Muscle of leg (tissue), 11 donors: Measurements from ENCODE around the gene OSTF1. TPM values are rescaled to one million over a fixed set of nuclear protein-coding genes. Genes with fewer than 3 reads are reported as not detected.
A peak's percentile ranks its signal among the peaks of the same experiment; 100 is the strongest.

Experiments
- DNase-seq: peaks from one replicate; pipeline ENCODE4 v3.0.0; 2013
- H3K27ac ChIP-seq: one replicate; pipeline ENCODE4 v1.5.1; 2013; ENCODE audit warnings: mild to moderate bottlenecking, low read length, control low read depth
- H3K27me3 ChIP-seq: one replicate; pipeline ENCODE4 v1.6.1; 2013; ENCODE audit warnings: low read length; ENCODE audit not compliant: control insufficient read depth, insufficient read depth
- H3K36me3 ChIP-seq: one replicate; pipeline ENCODE4 v1.6.1; 2013; ENCODE audit warnings: low read length; ENCODE audit not compliant: control insufficient read depth, insufficient read depth
- H3K4me1 ChIP-seq: one replicate; pipeline ENCODE4 v1.6.1; 2013; ENCODE audit warnings: low read length; ENCODE audit not compliant: control insufficient read depth, insufficient read depth
- H3K4me3 ChIP-seq: one replicate; pipeline ENCODE4 v1.5.1; 2013; ENCODE audit warnings: low read length, control low read depth
- H3K9me3 ChIP-seq: replicated peaks from 2 replicates; pipeline ENCODE4 v1.6.1; 2013; ENCODE audit warnings: low read depth, low read length; ENCODE audit not compliant: control insufficient read depth
- WGBS: methylation state at CpG from one replicate; pipeline ENCODE4 v1.1.5; 2013; ENCODE audit warnings: missing lambda C conversion rate; ENCODE audit not compliant: insufficient coverage; 5-methylcytosine and 5-hydroxymethylcytosine counted together
- polyA plus RNA-seq, 8 donors: library from polyadenylated mRNA; unstranded; fragments of 120-200 nt; gene quantifications; one replicate each; pipeline versions ENCODE4 v1.2.1 to v1.2.3, GENCODE V29; 2013; ENCODE audit warnings: inconsistent platforms in 1 of 8, low replicate concordance in 1 of 8; ENCODE audit not compliant: insufficient read length in 8 of 8, insufficient read depth in 1 of 8
- total RNA-seq: library from RNA; stranded (reverse); fragments of 120-200 nt; gene quantifications from one replicate; pipeline ENCODE4 v1.2.4, GENCODE V29; 2013

OSTF1 gene
- total and polyA plus RNA-seq, 9 donors: 14.6 to 22.6 (median 16.7) TPM

DNA sequence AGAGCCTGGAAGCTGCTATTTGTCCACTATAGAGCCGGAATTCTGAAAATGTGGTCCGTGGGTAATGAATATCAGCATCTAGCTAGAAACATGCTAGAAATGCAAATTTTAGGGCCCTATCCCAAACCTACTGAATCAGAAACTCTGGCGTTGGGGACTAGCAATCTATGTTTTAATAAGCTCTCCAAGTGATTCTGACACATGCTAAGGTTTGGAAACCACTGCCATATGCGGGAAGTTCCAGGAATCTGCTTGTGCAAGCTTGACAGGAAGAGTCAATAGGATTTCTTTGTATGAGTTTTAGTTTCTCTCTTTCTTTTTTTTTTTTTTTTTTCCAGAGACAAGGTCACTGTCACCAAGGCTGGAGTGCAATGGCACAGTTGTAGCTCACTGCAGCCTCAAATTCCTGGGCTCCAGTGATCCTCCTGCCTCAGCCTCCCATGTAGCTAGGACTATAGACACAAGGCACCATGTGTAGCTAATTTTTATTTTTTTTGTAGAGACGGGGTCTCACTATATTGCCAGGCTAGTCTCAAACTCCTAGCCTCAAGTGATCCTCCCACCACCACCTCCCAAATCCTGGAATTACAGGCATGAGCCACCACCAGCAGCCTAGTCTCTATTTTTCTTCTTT lies 33.8 kb upstream of the OSTF1 start:
- Histone ChIP-seq H3K9me3 (peaks cover 2% of the 10 kb centered on the region), H3K4me3 (no peak overlapping the region), H3K27me3 (no peaks in the 10 kb centered on the region), H3K4me1 (no peaks in the 10 kb centered on the region), H3K27ac (no peak overlapping the region), H3K36me3 (no peaks in the 10 kb centered on the region)
- no peak for DNase-seq
- WGBS: 67% methylated on average over 3 of the region's 5 CpGs

DNA sequence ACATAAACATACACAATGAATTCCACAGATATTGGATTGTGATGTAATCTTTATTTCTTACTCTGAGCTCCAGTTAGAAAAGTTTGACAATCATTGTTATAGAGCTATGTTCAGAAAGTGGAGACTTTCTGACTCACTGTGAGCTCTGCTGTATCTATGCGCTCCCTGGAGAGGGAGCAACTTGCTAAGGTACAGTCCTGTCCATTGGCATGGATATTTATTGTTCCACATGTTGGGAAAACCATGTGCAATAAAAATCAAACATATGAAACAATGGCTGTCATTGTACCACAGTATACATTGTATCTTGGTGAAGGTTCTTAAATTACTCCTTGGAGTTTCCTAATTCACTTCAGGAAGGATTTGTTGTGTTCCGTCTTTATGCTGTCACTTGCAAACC lies 27.1 kb upstream of the OSTF1 start:
- peaks cover 2% of the 10 kb centered on the region for H3K9me3 ChIP-seq
- no peaks in the 10 kb centered on the region for H3K36me3 ChIP-seq
- H3K27ac ChIP-seq: no peak overlapping the region
- H3K27me3 ChIP-seq: no peaks in the 10 kb centered on the region
- H3K4me3 ChIP-seq: no peak overlapping the region
- WGBS: no CpG with 5 or more reads among the region's 2 CpGs
- DNase-seq: no peak
- H3K4me1 ChIP-seq: peaks cover 4% of the 10 kb centered on the region

DNA sequence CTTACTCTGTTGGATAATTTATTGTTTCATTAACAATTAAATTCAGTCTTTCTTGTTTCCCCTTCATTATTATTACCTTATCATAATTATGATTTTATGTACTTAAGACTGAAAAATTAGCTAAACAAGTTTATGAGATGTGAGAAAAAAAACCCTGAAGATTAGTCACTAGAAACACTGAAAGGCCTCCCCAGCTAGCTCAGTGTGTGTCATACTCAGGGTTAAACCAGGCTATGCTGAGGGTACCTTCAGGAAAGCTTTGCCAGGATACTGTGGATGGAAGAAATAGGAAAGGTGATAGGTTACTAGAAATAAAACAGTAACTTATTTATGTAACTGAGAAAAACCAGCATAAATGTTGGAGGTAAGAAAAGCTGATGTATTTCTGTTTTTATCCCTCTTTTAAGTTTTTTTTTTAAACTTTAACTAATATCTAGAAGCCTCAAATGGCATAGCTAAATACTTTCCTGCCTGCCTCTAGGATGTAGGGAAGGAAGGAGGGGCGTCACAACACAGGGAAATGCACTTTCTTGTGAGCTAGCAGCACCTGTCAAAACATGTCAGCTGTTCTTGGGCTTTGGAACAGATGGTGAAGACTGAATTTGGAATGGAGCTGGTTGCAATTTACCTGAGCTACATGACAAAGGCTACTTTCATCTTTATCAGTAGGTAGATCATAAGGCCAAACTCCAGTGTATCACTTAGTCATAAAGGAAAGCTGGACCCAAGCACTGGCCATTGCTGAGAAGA lies 24.6 kb upstream of the OSTF1 start:
- H3K27me3 ChIP-seq: no peaks in the 10 kb centered on the region
- no peak overlapping the region for H3K27ac ChIP-seq
- no peak overlapping the region for H3K4me3 ChIP-seq
- DNase-seq: peak; percentile 27
- H3K4me1 ChIP-seq: peaks cover 4% of the 10 kb centered on the region
- H3K9me3 ChIP-seq: no peaks in the 10 kb centered on the region
- no CpG with 5 or more reads among the region's 1 CpG for WGBS
- peaks cover 2% of the 10 kb centered on the region for H3K36me3 ChIP-seq

DNA sequence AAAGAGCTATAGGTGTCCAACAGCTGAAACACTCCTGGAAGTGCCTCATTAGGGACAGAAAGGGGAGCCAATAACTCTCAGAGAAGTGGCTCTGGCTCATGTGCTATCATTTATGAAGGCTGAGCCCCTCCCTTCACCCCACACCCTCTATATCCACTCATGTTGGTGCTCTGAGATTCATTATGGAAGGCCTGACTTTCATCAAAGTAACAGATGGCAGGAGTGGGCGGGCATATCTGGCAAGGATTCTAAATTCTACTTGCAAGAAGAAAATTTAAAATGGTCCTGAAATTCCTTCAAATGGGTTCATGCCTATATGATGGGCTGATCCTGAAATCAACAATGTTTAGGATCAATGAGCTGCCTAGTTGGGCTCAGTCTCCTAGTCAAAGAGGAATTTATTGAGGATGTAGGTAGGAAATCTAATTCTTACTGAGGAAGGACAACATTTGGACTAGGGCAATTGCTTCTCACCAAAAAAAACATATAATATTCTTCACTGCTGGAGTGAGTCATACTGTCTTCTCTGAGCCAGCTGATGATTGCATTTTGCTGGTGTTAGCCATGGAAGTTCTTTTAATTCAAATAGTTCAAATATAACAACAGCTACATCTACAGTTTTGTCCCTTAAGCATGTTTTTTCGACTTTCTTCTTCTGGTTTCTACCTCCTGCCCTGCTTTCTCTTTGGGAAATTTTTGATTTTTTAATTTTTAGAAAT lies 23.8 kb upstream of the OSTF1 start:
- Histone ChIP-seq H3K4me1 (peaks cover 4% of the 10 kb centered on the region), H3K4me3 (no peak overlapping the region), H3K36me3 (peaks cover 2% of the 10 kb centered on the region), H3K27ac (no peak overlapping the region), H3K9me3 (no peaks in the 10 kb centered on the region), H3K27me3 (no peaks in the 10 kb centered on the region)
- no CpG with 5 or more reads among the region's 2 CpGs for WGBS
- peak; percentile 26 for DNase-seq

DNA sequence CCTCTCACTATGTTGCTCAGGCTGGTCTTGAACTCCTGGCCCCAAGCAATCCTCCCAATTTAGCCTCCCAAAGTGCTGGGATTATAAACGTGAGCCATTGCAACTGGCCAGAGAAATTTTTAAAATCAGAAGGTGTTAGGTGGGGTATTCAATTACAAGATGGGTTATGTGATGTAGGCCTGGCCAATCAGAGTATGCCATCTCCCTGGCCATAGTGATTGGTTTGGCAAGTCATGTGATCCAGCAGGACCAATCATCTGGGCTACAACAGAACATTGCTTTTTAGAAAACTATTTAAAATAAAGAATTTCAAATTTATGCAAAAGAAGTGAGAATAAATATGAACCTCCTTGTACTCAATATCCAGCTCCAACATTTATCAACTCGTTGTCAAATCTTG lies 22.8 kb upstream of the OSTF1 start:
- H3K9me3 ChIP-seq: no peaks in the 10 kb centered on the region
- DNase-seq: no peak
- H3K4me3 ChIP-seq: no peak overlapping the region
- H3K4me1 ChIP-seq: peaks cover 4% of the 10 kb centered on the region
- H3K36me3 ChIP-seq: peaks cover 2% of the 10 kb centered on the region
- no peak overlapping the region for H3K27ac ChIP-seq
- WGBS: no CpG with 5 or more reads among the region's 2 CpGs
- H3K27me3 ChIP-seq: no peaks in the 10 kb centered on the region

DNA sequence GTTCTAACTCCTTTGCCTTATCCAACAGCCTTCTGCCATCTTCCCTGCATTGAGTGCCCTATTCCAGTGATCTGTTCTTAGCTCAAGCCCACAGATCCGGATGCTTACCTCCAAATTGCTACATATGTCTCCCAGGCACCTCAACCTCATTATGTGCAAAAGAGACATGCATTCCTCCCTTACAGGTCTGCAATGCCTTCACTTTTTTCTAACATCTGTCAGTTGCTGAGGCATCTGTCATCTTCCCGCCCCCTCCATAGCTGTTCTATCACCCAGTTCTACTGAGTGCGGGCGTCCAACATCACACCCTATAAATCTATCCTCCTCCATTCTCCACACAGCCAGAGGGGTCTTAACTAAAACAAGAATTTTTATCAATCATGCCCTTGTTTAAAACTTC lies 20.4 kb upstream of the OSTF1 start:
- WGBS: 61% methylated on average over 4 of the region's 4 CpGs
- Histone ChIP-seq H3K9me3 (no peaks in the 10 kb centered on the region), H3K27ac (no peak overlapping the region), H3K4me1 (peaks cover 4% of the 10 kb centered on the region), H3K4me3 (no peak overlapping the region), H3K27me3 (no peaks in the 10 kb centered on the region), H3K36me3 (peaks cover 2% of the 10 kb centered on the region)
- DNase-seq: no peak

DNA sequence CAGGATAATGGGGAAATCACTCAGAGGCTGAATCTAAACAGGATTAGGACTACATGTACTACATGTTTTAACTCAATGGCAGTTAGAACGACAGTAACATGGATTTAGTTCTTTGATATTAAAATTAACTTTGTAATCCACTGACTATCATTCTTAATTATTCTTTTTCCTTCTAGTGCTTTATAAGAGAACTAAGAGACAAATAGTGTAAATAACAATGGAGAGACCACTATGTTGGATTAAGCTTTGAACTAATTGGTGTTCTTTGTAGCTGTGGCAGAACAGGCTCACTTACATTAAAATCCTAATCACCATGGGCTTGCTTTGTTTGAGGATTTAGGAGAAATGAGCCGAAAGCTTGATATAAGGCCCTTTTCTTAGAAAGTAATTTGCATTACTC lies 19.1 kb upstream of the OSTF1 start:
- Histone ChIP-seq H3K36me3 (peaks cover 2% of the 10 kb centered on the region), H3K4me3 (no peak overlapping the region), H3K27me3 (no peaks in the 10 kb centered on the region), H3K27ac (no peak overlapping the region), H3K4me1 (peaks cover 3% of the 10 kb centered on the region), H3K9me3 (no peaks in the 10 kb centered on the region)
- WGBS: no CpG with 5 or more reads among the region's 2 CpGs
- no peak for DNase-seq

DNA sequence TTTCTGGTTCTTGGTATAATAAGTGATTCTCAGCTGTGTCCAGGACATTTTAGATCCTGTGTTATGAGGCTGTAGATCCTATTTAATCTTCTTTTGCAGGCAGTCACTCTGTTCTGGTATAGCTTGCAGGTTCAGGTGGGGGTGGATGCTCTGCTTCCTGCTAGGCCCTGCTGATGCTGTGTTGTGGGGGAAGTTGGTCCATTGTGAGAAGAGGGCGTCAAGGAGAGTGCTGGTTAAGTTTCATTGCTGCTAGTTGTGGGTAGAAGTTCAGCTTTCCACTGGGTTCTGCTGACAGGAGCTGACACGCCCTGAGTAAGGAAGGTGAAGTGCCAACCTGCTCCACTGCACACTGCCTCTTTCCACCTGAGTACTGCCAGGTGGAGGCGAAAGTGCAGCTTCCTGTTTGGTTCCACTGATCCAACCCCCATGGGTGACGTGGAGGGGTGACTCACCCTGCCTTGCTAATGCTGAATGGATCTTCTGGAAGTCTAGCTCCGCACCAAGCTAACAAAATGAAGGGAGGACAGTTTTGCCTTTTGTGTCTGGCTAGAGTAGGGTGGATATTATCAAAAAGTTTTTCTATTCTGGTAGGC lies 16.7 kb upstream of the OSTF1 start:
- H3K4me3 ChIP-seq: no peak overlapping the region
- DNase-seq: no peak
- H3K27me3 ChIP-seq: no peaks in the 10 kb centered on the region
- 90% methylated on average over 2 of the region's 5 CpGs for WGBS
- peaks cover 2% of the 10 kb centered on the region for H3K36me3 ChIP-seq
- H3K9me3 ChIP-seq: no peaks in the 10 kb centered on the region
- H3K27ac ChIP-seq: no peak overlapping the region
- H3K4me1 ChIP-seq: no peaks in the 10 kb centered on the region

DNA sequence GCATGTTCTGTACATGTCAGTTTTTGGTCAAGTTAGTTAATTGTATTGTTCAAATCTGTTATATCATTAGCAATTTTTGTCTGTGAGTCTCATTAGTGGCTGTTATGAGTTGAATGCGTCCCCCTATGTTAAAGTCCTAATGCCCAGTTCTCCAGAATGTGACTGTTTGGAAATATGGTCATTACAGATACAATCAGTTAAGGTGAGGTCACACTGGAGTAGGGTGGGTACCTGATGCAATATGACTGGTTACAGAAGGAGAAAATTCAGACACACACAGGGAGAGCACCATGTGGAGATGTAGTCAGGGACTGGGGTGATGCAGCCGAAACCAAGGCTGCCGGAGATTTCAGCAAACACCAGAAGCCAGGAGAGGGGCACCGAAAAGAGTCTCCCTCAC lies 15.4 kb upstream of the OSTF1 start:
- Histone ChIP-seq H3K36me3 (peaks cover 2% of the 10 kb centered on the region), H3K27ac (no peak overlapping the region), H3K4me1 (no peaks in the 10 kb centered on the region), H3K27me3 (no peaks in the 10 kb centered on the region), H3K9me3 (no peaks in the 10 kb centered on the region), H3K4me3 (no peak overlapping the region)
- no peak for DNase-seq
- 100% methylated on average over 3 of the region's 4 CpGs for WGBS

DNA sequence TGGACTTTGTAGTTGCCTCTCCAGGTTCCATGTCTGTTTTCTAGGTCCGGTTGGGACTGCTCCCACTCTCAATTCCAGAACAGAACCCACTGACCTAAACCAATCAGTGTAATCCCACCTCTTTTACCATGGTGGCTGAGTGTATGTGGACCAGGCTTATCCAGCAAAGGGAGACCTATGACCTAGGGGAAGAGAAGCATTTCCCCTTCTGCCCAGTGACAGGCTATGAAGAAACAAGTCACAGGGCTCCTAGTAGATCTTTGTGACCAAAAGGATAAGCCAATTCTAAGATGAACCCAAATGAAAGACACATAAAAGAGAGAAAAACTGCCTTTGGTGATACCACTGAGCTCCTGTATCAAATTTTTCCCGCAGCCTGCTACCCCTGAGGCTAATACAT lies 6.7 kb upstream of the OSTF1 start:
- no peak overlapping the region for H3K27ac ChIP-seq
- no peak for DNase-seq
- no peak overlapping the region for H3K4me3 ChIP-seq
- H3K4me1 ChIP-seq: no peaks in the 10 kb centered on the region
- WGBS: no CpG with 5 or more reads among the region's 2 CpGs
- H3K27me3 ChIP-seq: no peaks in the 10 kb centered on the region
- peaks cover 9% of the 10 kb centered on the region for H3K36me3 ChIP-seq
- H3K9me3 ChIP-seq: no peaks in the 10 kb centered on the region
